NCI-H345 treated with DMSO at 0.1 percent for 48 hours (cell line): ENCODE results near the gene OR4K15.
"Not testable (repeated sequence)": the region's sequence is repeated elsewhere in the genome, so short reads cannot be mapped to it uniquely, and the experiment has no call there.

Experiments
- DNase-seq: peaks from one replicate; lab custom pipeline; 2025; ENCODE audit not compliant: unreplicated experiment; lab: John Stamatoyannopoulos, UW

OR4K15 gene

DNA sequence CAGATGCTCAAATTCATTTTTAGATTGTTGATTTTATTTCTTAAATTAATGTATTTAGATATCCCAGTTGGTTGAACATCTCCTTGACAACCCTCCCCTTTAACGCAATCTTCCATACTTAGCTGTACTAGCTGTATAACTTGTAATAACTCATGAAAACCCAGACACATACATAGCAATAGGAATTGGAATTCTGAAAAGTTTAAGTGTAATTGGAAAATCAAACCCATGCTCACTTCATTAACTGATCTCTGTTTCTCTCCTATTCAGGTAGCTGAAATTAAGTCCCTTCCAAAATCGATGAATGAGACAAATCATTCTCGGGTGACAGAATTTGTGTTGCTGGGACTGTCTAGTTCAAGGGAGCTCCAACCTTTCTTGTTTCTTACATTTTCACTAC lies at the start of gene OR4K15:
OR4K15 (plus strand) TSS at position 301 of the 400 bp plus-strand sequence; CDS start at position 301, 0 bp downstream.
- no peak for DNase-seq

DNA sequence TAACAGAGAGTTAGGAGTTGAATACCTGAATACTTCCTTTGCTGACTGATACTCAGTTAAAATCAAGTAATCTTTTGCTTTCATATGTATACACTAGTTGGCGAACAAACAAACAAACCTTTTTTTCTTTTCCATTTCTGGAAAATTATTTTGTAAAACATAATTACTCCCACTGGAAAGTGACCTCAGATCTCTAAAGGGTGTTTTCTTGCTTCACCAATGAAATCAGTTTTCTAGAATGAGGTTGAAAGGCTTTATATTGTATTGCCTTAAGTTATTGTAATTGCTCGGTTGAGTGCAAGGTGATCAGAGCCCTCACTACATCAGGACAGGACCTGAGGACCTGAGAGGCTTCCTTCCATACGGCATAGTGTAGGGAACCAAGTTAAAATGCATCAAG lies 44.8 kb upstream of the OR4K15 start, which contains the start of gene OR4K1:
OR4K1 (plus strand) TSS at position 301 of the 400 bp plus-strand sequence. CDS start 4,750 bp downstream, outside the sequence.
- no peak for DNase-seq

GRCh38 chr14:19941668-19942067 lies 33.7 kb upstream of the OR4K15 start:
- DNase-seq, result no peak

GRCh38 chr14:19947413-19948090 lies 27.8 kb upstream of the OR4K15 start:
- no peak for DNase-seq

DNA sequence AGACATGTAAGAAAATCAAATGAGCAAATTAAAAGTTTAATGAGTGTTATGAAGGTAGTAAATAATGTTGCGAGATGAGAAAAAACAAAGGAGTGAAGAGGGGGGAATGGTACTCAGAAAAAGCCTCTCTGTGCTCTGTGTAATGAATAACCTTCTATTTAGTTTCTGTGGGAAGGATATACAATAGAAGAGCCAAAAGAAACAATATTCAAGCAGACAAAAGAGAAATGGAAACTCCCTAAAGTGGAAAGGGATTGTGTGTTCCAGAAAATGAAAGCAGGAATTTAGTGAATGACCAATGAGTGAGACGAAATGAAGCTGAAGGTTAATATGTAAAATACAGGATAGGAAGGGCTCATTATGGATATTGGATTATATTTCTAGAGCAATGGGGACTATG lies 26.2 kb upstream of the OR4K15 start:
- DNase-seq, result no peak

GRCh38 chr14:19969735-19970134 lies 5.7 kb upstream of the OR4K15 start:
- DNase-seq, result not testable (repeated sequence)

DNA sequence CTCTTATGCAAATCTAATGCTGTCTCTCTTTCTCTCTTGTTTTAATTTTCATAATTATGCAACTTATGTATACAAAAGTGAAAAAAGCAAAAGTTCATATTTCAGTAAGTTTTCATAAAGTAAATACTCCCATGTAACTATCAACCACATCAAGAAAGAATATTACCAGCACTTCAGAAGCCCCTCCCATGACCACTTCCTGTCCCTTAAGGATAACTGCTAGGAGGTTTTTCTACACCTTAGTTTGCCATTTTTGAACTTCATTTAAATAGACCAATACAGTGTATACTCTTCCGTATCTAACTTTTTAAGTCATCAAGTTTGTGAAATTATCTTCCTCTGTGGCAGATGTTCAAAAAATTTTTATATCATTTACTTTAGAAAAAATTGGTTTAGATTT lies 547 bp upstream of the OR4K15 start:
- no peak for DNase-seq

DNA sequence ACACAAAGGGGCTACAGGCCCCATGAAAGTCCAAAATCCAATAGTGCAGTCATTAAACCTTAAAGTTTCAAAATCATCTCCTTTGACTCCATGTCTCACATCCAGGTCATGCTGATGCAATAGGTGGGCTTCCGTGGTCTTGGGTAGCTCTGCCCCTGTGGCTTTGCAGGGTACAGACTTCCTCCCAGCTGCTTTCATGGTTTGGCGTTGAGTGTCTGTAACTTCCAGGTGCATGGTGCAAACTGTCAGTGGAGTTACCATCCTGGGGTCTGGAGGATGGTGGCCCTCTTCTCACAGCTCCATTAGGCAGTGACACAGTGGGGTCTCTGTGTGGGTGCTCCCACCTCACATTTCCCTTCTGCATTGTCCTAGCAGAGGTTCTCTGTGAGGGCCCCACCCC lies 18.0 kb downstream of the OR4K15 start:
- DNase-seq, result no peak

DNA sequence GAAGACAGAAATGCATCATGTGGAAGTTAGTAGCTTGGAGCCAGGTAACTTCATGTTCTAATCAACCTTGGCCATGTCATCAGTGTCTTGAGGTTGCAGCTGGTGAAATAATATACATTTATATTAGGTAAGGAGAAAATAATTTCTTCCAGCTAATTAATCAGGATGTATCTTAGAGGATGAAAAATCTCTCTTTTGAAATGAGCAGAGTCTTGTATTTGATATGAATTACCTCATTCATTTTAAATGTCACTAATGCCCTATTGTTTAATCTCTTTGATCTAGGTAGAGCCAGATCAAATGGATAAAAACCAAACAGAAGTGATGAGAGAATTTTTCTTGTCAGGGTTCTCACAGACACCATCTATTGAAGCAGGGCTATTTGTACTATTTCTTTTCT lies 26.5 kb downstream of the OR4K15 start, which contains the start of gene OR4Q2:
OR4Q2 (plus strand) TSS at position 301 of the 400 bp plus-strand sequence.
- no peak for DNase-seq

DNA sequence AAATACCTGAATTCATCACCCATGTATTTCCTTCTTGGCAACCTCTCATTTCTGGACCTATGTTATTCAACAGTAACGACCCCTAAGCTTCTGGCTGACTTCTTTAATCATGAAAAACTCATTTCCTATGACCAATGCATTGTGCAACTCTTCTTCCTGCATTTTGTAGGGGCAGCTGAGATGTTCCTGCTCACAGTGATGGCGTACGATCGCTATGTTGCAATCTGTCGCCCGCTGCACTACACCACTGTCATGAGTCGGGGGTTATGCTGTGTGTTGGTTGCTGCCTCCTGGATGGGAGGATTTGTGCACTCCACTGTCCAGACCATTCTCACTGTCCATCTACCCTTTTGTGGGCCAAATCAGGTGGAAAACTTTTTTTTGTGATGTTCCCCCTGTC lies 26.9 kb downstream of the OR4K15 start:
- DNase-seq, result no peak

- no peak for DNase-seq
Observed at GRCh38 chr14:20008156-20008555, 32.8 kb downstream of the OR4K15 start.

DNA sequence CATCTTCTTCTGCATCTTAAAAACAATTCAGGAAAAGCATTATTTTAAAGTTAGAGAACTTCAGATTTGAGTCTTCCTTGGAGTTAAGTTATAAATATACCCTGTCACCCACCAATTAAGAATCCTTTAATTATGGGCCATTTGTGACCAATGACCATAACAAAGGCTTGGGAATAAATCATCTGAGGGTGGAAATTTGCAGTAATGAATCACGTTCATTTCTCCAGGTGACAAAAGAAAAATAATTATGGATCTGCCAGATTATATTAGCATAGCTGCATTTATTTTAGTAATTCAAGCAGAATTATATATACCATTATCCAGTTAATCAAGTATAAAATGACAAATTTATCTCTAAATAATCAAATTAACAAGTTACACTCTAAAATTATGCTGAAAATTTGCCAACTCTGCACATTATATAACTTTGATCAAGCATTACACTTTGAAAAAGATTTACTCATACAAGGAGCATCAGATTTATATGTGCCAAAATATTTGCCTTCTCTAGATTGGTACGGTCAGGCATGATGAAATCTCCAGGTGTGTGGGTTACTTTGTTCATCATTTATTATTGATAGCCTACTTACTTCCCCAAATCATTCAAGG lies 44.0 kb downstream of the OR4K15 start, which contains the start of gene OR4K14:
OR4K14 (minus strand) TSS at position 51 of the 609 bp plus-strand sequence. CDS start 4,114 bp downstream, outside the sequence.
- no peak for DNase-seq
